GM21447 (cell line): Measurements from ENCODE around the gene FAM219A.
"Not testable (repeated sequence)": the region's sequence is repeated elsewhere in the genome, so short reads cannot be mapped to it uniquely, and the experiment has no call there.

ENCODE experiments used
- ATAC-seq: cut with Tn5 transposase; IDR thresholded peaks from one replicate; pipeline ENCODE4 v1.9.1; 2021; ENCODE audit not compliant: unreplicated experiment

FAM219A gene

DNA sequence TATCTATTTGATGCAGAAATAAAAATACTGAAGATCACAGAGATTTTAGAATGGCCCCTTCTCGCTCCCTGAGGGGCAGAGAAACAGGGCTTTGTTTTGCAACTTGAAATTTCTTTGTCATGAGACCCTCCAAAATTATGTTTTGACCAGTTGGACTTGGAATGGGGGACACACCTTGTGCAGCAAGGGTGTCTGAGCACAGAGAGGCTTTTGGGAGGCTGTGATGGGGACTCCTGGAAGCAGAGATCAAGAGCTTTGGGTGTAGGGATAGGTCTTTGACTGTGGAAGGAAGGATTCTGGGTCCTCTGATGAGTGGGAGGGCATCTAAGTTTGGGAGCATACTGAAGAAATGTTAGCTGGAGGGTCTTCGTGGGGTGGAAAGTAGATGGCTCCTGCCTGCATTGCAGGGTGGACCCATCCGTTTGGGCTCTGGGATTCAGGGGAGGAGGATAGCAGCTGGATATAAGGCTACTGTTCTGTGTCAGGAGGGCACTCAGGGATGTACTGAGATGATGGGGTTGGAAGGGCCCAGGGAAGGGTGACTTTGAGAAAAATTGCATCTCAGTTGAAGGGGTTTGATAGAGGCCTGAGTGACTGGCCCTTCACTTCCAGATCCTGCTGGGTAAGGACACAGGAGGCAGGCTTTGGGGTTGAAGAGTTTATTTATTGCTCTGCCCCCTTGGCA is 79.9 kb downstream of the FAM219A start:
- no peak for ATAC-seq

DNA sequence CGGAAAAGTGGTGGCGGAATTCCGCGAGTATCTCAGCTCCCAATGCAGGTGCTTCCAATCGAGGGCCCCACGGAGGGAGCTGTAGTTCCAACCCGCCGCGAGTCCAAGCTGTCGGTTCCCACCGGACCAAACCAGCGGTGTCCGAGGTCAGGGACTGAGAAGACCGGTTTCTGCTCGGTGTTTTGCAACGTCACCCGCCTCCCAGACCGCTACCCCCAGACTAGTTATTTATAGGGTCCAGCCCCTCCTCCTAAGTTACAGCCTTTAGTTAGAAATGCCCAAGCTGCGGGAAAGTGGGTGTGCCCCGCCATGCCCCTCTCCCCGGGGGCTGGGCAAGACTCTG is 81.0 kb downstream of the FAM219A start:
- ATAC-seq = no peak

DNA sequence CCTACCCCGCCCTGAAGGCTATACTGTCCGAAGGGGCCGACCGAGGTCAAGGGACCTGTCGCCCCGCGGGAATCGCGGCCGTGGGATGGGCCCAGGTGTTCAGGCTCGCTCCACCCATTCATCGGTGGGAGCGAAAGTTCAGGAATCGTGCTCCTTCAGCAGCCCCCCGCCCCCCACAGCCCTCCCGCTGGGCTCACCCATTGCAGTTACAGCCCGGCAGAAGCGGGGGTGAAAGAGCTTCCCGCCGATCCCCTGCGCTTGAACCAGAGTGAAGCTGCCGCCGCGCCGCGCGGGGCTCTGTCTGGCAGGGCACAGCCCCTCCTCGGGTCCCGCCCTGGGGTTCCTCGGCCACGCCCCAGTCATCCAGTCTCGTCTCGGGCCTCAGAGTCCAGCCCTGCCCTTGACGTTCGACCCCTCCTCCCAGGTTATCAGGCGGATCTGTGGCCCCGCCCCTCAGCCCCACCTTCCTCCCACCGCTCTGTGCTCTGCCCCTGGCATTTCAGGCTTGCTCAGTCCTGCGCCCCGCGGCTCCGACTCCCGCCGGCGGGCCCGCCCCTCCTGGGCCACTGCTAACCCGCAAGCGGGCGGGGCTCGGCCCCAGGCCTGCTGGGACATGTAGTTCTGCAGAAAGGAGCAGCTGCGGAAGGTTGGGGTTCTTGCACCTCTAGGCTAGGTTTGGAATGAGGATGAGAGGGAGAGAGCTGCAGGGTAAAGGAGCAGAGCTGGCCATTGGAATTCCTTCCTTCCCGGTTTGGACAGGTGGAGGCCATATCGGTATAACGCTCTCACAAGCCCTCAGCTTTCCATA is 81.6 kb downstream of the FAM219A start, which contains the start of gene MYORG:
Gene MYORG (minus strand): TSS at position 303 of the 808 bp plus-strand sequence. CDS start 3,955 bp downstream, outside the sequence.
- ATAC-seq = peak; percentile 76

DNA sequence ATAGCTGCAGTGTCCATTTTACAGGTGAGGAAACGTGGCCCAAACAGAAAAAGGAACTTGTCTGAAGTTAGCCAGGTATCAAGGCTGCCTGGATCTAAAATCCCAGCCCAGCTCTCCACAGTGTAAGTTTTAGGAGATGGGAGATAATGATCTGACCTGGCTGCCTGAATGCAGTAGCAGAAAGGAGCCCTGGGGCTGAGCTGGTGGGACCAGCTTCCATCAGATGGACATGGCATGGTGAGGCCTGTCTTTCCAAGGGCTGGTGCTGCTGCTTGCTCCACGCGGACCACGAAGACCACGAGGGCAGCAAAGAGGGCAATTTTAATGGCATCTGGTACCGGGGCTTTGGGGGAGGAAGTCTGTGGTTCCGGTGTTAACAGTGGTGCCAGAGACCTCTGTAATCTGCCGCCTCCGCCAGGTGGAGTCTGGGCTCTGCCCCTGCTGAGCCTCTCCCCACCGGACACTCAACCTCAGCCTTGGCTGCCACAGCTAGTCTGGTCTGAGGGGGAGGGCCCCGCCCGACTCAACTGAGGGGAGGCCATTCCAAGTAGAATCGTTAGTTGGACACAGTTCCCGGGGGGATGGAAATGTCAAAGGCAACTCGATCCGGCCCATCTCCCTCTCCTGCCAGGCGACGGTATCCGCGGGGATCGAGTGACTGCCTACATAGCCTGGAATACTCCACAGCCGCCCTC is 82.3 kb downstream of the FAM219A start:
- ATAC-seq = peak; percentile 41

DNA sequence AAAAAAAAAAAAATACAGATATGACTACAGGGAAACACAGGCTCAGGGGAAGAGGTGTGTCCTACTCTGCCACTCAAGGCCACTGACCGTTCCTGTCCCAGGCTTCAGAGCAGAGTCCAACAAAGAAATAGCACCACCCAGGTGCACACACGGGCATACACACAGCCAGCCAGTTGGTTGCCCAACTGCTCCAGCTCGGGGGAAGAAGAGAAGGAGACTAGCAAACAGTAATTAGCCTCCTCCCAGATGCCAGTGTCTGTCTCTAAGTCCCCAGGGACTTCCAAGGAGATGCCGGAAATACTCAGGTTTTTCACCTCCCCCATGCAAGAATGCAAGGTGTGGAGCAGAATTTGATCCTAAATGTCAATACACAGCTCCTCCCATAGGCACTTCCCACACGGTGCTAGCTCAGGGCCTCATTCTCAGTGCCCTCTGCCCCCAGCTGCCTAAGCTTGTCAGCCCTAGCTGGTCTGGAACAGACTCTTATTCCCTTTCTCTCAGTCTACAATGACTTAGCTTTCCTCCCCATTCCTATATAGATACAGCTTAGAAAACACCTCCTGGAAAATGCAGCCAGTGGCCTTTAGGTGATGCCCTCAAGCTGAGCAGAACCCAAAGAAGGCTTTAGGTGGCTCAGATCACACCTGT is 83.3 kb downstream of the FAM219A start:
- no peak for ATAC-seq

DNA sequence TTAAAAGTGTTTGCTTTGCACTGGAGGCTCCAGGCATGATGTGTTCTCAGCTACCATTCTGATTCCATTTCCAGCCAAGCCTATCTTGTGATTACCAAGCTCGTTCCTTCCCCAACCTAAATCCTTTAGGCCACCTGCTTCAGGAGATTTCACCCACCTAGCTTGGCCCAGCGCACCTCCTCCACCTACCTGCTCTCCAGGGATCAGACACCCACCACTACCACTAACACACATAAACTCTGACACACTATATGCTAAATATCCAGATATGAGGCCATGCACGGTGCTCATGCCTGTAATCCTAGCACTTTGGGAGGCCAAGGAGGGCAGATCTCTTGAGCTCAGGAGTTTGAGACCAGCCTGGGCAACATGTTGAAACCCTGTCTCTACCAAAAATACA is 84.0 kb downstream of the FAM219A start:
- no peak for ATAC-seq

DNA sequence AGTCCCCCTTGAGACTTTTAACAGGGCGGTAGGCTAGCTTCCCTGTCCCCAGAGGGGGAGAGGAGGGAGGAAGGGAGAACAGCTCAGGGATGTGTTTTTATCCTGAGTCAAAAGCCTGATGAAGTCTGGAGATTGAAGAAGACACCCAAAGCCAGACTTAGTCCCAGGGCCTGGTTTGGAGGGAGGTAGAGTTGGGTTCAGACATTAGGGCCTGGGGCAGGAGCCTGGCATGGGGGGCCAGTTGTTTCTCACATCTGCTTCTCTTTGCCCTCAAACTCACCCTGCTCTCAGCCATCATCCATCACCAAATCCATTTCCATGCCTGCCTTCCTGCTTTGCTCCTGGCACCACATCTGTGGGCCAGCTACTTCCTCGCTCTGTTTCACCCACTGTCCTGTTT is 84.6 kb downstream of the FAM219A start:
- no peak for ATAC-seq

DNA sequence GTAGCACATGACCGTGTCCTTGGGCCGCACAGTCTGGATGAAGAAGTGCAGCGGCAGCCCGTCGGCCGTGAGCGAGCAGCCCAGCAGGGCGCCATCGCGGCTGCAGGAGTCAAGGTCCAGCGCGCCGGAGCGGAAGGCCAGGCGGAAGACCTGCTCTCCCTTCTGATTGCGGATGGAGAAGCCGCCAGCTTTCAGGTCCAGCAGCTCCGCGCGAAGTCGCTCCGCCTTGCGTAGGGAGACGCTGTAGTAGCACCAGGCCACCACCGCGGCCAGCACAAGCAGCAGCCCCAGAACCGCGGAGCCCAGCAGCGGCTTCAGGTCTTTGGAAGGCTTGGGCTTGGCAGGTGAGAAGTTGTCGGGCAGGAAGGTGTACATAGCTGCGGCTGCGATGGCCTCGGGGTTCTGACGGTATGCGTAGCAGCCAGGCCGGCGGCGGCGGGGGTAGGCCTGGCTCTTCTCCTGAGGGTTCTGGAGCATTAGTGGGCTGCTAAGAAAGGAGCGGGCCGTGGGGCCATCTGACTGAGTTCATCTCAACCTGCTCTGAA is 85.8 kb downstream of the FAM219A start:
- no peak for ATAC-seq

DNA sequence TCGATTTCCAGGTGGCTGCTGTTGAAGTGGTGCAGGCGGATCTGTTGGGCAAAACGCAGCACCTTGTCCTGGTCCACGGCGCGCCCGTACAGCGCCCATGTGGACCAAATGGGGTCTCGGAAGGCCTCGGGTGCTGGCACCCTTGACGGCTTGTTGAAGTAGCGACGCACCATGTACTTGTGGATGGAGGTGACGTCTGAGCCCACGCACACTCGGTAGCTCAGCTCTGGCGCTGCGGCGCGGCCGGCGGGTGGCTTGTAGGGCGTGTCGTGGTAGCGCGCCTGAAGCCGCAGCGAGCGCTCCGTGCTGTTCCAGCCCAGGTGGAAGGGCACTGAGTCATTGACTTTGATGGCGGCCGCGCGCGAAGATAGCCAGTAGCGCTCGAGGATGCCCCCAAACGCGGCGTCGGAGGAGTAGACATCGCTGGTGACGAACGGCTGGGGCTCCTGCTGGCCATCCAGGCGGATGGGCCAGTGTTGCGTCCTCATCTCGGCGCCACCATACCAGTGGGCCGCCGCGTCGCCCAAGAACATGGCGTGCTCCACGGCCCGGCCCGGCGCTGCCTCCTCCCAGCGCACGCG is 86.4 kb downstream of the FAM219A start:
- no peak for ATAC-seq

DNA sequence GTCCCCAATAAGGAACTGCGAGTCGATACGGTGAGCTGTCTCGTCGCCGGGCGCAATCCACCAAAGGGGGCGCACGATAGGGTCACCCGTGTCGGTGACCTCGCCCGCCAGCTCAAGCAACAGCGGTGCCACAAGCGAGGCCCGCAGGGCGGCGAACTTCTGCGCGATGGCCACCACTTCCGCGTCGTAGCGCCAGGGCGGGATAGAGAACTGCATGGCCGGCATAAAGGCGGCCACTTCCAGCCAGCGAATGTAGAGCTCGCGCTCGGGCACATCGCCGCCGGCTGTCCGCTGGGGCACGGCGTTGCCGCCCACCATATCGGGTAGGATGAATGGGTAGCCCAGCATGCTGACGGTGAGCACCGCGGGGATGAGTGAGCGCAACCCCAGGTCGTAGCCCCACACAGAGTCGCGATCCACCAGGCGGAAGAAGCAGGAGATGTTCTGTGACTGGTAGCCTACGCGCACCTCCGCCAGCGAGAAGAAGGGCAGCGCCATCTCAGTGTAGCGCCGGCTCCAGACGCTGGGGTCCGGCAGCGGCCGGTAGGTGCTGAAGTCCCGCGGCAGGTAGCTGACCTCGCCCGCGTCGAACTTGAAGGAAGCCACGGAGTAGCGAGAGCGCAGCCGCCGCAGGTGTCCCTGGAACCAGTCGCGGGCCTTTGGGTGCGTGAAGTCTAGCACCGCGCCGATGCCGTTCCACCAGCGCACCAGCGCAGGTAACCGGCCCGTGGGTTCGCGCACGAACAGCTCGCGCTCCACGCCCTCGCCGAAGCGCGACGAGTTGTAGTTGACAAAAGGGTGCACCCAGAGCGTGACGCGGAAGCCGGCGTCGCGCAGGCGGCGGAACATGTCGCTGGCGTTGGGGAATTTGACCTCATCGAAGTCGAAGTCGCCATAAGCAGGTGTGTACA is 87.1 kb downstream of the FAM219A start:
- no peak for ATAC-seq

DNA sequence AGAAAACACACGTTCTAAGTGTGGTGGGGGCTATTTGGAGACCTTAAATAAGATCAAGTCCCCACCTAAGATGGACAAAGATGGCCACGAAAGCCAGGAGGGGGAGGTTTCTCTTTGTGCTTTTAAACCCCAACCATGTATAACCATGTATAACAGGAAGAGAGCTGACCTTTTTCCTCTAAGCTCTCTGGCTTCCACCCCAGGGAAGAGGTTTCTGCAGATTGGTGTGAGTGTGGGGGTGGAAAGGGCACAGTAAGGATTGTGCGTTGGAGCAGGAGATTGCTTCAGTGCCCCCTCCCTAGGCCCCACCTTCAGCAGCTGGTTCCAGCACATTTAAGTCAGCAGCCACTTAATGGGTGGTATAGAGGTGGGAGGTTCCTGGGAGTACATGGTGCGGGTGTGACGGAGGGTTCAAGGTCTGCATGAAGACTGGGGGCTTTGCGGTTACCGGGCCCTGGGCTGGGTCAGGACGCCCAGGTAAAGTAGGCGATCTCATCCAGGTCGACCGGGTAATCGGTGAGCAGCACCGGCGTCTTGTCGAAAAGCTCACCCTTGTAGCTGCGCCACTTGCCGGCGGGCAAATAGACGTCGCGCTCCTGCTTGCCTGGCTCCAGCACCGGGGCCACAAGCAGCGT is 87.9 kb downstream of the FAM219A start:
- ATAC-seq = no peak

DNA sequence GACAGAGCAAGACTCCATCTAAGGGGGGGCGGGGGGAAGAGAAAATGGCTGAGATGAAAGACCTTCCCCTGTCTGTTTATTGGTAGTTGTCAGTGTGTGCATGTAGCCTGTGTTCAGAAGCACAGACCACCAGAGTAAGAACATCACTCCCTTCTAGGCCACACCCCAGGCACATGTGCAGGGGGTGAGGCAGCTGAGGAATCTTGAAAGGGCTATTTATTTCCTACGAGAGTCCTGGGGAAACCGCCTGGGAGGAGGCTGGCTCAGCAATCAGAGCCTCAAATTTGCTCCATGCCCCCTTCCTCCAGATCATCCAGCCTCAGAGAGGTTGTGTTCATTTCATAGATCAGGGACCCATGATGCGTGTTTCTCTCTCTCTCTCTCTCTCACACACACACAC is 88.7 kb downstream of the FAM219A start:
- no peak for ATAC-seq

DNA sequence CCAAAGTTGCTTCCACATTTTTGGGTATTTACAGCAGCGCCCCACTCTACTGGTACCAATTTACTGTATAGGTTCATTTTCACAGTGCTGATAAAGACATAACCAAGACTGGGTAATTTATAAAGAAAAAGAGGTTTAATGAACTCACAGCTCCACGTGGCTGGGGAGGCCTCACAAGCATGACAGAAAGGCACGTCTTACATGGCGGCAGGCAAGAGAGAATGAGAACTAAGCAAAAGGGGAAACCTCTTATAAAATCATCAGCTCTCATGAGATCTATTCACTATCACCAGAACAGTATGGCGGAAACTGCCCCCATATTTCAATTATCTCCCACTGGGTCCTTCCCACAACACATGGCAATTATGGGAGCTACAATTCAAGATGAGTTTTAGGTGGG is 89.6 kb downstream of the FAM219A start:
- ATAC-seq = not testable (repeated sequence)

DNA sequence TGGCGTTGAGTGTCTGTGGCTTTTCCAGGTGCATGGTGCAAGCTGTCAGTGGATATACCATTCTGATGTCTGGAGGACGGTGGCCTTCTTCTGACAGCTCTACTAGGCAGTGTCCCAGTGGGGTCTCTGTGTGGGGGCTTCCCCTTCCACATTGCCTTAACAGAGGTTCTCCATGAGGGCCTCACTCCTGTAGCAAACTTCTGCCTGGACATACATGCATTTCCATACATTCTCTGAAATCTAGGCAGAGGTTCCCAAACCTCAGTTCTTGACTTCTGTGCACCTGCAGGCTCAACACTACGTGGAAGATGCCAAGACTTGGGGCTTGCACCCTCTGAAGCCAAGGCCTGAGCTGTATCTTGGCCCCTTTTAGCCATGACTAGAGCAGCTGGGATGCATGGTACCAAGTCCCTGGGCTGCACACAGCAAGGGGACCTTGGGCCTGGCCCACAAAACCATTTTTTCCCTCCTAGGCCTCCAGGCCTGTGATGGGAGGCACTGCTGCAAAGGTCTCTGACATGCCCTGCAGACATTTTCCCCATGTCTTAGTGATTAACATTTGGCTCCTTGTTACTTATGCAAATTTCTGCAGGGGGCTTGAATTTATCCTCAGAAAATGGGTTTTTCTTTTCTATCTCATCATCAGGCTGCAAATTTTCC is 90.5 kb downstream of the FAM219A start:
- not testable (repeated sequence) for ATAC-seq

DNA sequence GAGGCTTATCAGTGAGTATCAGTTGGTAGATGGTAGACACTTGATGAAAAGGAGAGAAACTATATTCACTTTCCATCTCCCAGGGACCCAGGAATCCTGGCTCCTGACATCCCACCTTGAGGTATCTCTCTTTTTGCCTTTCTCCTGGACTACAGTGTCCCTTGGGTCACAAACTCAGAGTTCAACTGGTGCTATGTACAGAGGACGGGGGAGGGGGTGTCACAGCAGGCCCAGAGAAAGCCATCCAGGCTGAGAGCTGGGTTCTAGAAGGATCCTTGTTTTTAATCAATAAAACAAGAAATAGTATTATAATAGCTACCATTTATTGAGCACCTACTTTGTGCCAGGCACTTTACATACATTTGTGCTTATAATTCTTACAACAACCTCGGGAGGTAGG is 92.0 kb downstream of the FAM219A start:
- ATAC-seq = no peak

DNA sequence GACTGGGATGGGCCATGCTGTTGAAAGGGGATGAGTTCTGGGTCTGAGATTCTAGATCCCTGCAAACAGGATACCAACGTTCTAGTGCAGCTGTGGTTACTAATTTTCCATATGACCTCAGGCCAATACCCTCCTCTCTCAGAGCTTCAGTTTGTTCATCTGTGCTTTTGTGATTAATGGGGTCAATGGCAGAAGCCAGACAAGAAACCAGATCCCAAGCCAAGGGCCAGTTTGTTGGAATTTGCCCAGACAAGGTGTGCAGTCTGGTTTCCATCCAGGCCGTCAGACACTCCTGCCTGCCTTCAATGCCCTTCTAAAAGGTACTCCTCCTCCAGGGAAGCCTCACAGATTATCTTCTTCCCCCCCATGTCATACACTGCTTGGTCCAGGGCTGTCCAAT is 93.1 kb downstream of the FAM219A start:
- no peak for ATAC-seq

DNA sequence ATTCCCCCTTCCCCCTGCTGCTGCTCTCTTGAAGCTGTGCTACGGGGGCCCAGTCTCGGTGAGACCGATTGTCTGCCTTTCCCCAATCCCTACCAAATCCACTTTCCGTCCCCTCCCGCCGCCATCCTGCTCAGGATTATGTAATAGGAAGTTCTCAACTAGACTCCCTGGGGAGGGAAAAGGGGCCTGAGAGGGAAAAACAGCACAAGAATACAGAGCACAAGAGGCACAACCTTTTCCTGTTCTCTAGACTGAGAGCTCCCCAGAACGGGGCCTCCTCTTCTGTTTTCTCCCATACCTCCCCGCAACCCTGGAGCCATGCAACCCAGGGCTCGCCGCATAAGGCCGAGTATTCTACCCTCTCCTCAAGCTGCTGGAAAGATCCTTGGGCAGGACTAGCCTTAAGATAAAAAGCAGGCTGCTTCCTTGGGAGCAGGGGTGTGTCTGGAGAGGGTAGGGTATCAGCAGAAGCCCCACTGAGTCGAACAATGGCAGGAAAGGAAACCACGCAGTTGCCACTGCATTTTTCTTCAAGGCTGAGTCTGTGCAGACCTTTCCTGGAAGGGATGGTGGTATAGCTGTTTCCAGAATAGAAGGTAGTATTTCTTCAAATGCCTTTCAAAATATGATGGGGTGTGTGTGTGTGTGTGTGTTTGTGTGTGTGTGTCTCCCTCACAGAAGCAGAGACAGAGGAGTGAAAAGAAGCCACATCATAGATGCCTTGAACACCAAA is 94.6 kb downstream of the FAM219A start:
- no peak for ATAC-seq

DNA sequence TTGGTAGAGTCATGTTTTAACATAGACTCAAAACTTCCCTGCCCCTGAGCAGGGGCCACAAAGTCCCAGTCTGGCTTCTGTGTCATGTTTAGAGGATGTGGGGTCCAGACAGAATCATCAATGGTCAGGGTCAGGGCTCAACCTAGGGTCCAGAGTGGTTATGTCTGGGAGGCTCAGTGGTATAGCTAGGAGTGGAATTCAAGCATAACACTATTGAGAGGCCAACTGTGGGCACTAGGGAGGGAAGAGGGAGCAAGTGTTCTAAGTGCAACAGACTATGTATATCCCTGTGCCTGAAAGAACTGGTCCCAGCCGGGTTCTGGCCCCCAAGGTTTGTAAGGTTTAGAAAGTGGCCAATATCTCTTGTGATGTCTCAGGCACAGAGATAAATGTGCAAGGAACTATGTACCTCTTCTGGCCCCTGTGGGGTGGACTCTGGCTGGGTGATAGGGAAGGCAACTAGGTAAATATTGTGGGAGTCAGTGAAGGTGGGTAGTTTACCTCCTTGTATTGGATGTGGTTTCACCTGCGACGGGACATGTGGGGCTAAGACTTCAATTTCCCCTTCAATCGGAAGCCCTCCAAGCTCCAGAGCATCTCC is 95.7 kb downstream of the FAM219A start:
- no peak for ATAC-seq
